OCI-LY3 (cell line): ENCODE measurements around the gene RHOD.

Experiments
- EZH2phosphoT487 ChIP-seq: fragments of 200-600 bp; shearing (Covaris generic); IDR thresholded peaks from 2 replicates; pipeline ENCODE4 v1.6.1; 2018; ENCODE audit warnings: antibody characterized with exemption, mixed run types, low read depth
- TF ChIP-seq, protein P1 (sequence below): fragments of 200-600, 300-600 bp; sonication (generic); IDR thresholded peaks from 2 replicates; pipeline ENCODE4 v1.5.1; 2014; ENCODE audit warnings: antibody characterized with exemption, low read length, low read depth

DNA sequence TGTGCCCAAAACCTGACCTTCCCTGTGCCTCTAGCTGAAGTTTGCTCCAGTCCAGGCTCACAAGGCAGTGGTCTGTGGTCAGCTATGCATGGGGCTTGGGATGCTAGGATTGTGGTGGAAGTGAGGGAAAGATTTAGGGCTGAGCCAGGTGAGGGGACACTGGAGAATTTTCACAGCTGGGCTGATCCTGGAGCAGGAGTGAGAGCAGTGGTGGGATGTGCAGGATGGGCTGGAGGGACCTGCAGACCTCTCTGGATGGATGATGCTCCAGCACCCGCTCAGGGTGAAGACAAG lies 38.5 kb downstream of the RHOD start:
- TF ChIP-seq, protein P1, sequence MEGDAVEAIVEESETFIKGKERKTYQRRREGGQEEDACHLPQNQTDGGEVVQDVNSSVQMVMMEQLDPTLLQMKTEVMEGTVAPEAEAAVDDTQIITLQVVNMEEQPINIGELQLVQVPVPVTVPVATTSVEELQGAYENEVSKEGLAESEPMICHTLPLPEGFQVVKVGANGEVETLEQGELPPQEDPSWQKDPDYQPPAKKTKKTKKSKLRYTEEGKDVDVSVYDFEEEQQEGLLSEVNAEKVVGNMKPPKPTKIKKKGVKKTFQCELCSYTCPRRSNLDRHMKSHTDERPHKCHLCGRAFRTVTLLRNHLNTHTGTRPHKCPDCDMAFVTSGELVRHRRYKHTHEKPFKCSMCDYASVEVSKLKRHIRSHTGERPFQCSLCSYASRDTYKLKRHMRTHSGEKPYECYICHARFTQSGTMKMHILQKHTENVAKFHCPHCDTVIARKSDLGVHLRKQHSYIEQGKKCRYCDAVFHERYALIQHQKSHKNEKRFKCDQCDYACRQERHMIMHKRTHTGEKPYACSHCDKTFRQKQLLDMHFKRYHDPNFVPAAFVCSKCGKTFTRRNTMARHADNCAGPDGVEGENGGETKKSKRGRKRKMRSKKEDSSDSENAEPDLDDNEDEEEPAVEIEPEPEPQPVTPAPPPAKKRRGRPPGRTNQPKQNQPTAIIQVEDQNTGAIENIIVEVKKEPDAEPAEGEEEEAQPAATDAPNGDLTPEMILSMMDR = no peak
- TF ChIP-seq EZH2phosphoT487 = no peak
